Brain microvascular endothelial cell (primary cell): Measurements from ENCODE around the gene GCN1.

Experiments
- DNase-seq: peaks from one replicate; pipeline ENCODE4 v3.0.0-alpha.2; 2020
- H3K27ac ChIP-seq: fragments of 250-450 bp; sonication (Bioruptor Pico); 2 replicates; pipeline ENCODE4 v1.5.1; 2020; ENCODE audit warnings: mild to moderate bottlenecking, moderate library complexity
- H3K27me3 ChIP-seq: fragments of 250-450 bp; sonication (Bioruptor Pico); replicated peaks from 2 replicates; pipeline ENCODE4 v1.5.1; 2020; ENCODE audit warnings: mild to moderate bottlenecking
- H3K36me3 ChIP-seq: fragments of 250-450 bp; sonication (Bioruptor Pico); replicated peaks from 2 replicates; pipeline ENCODE4 v1.5.1; 2020; ENCODE audit warnings: mild to moderate bottlenecking
- H3K4me3 ChIP-seq: 2 replicates; pipeline ENCODE4 v1.5.1; 2011; ENCODE audit warnings: low read depth, mild to moderate bottlenecking, control low read depth, low read length, moderate library complexity
- CTCF ChIP-seq: IDR thresholded peaks from 2 replicates; pipeline ENCODE4 v1.5.1; 2011; ENCODE audit warnings: low read depth, mild to moderate bottlenecking, moderate library complexity, low read length, control low read depth, inconsistent platforms; ENCODE audit errors: missing control alignments
- in situ Hi-C: cut with HindIII; loops from 2 replicates; pipeline ENCODE4 v1.10.0; 2017; ENCODE audit warnings: low sequenced_read_pairs, low pct_ligation_motif_present

Gene GCN1

GRCh38 chr12:120115692-120116440 is 78.6 kb downstream of the GCN1 start:
- in situ Hi-C loops: no loop called here

GRCh38 chr12:120115066-120115465 is 79.4 kb downstream of the GCN1 start:
- no peak overlapping the region for H3K27ac ChIP-seq
- no peak for TF ChIP-seq CTCF
- no peaks in the 10 kb centered on the region for H3K27me3 ChIP-seq
- DNase-seq: no peak
- no peaks in the 10 kb centered on the region for H3K36me3 ChIP-seq
- H3K4me3 ChIP-seq: peak overlapping the region; percentile 91
- in situ Hi-C loops: no loop called here

More at GRCh38 chr12:120115692-120116440, 78.6 kb downstream of the GCN1 start:
- Histone ChIP-seq H3K36me3 (no peaks in the 10 kb centered on the region), H3K27ac (peak overlapping the region; percentile 10), H3K4me3 (peak overlapping the region; percentile 91), H3K27me3 (no peaks in the 10 kb centered on the region)
- TF ChIP-seq CTCF: no peak
- DNase-seq: no peak

GRCh38 chr12:120110550-120111501 is 83.7 kb downstream of the GCN1 start:
- Histone ChIP-seq H3K27me3 (no peaks in the 10 kb centered on the region), H3K4me3 (no peak overlapping the region), H3K36me3 (peaks cover 10% of the 10 kb centered on the region), H3K27ac (peak overlapping the region; percentile 9)
- DNase-seq: no peak
- in situ Hi-C loops: no loop called here
- TF ChIP-seq CTCF: no peak

GRCh38 chr12:120109570-120110267 is 84.8 kb downstream of the GCN1 start:
- Histone ChIP-seq H3K4me3 (no peak overlapping the region), H3K27ac (no peak overlapping the region), H3K27me3 (no peaks in the 10 kb centered on the region), H3K36me3 (peaks cover 15% of the 10 kb centered on the region)
- TF ChIP-seq CTCF: no peak
- DNase-seq: no peak
- in situ Hi-C loops: no loop called here

GRCh38 chr12:120106151-120106550 is 88.4 kb downstream of the GCN1 start:
- no peak for DNase-seq
- H3K27ac ChIP-seq: no peak overlapping the region
- TF ChIP-seq CTCF: no peak
- no peaks in the 10 kb centered on the region for H3K27me3 ChIP-seq
- H3K36me3 ChIP-seq: peaks cover 38% of the 10 kb centered on the region
- no peak overlapping the region for H3K4me3 ChIP-seq
- in situ Hi-C loops: no loop called here
